H1 (cell line): ENCODE results near the gene BSG. TPM values are rescaled to one million over a fixed set of nuclear protein-coding genes. Genes with fewer than 3 reads are reported as not detected.

Source experiments
- CTCF ChIA-PET: fragments of 300-600 bp; sonication (Branson Sonifier 250); formaldehyde crosslinking; loops from one replicate; lab custom pipeline; 2021; ENCODE audit not compliant: partially characterized antibody; lab: Charles Lee
- POLR2A ChIA-PET: fragments of 300-600 bp; sonication (Branson Sonifier 250); formaldehyde crosslinking; loops from one replicate; lab custom pipeline; 2021; ENCODE audit warnings: inconsistent platforms; ENCODE audit not compliant: partially characterized antibody; lab: Charles Lee
- DNase-seq, 2 experiments: peaks; one replicate each; pipeline versions ENCODE4 v3.0.0 to v3.0.0-alpha.2; 2010 to 2022; ENCODE audit warnings: low spot score in 2 of 2, low read depth in 1 of 2, mixed read lengths in 1 of 2
- FAIRE-seq: peaks from 2 replicates; lab custom pipeline; 2011; peaks lifted over from hg19 to GRCh38; lab: Jason Lieb, UNC
- H2AFZ ChIP-seq: 2 replicates; pipeline ENCODE4 v1.8.1; 2012; ENCODE audit warnings: low read length, inconsistent platforms
- H2AK5ac ChIP-seq: 2 replicates; pipeline ENCODE4 v1.6.1; 2013; ENCODE audit warnings: low read depth, low read length
- H2BK120ac ChIP-seq: replicated peaks from 2 replicates; pipeline ENCODE3; 2013; ENCODE audit warnings: low read depth, low read length, inconsistent platforms
- H2BK12ac ChIP-seq: 2 replicates; pipeline ENCODE4 v1.6.1; 2013; ENCODE audit warnings: low read depth, low read length
- H2BK15ac ChIP-seq: 2 replicates; pipeline ENCODE4 v1.6.1; 2013; ENCODE audit warnings: low read length
- H2BK20ac ChIP-seq: 2 replicates; pipeline ENCODE4 v1.6.1; 2013; ENCODE audit warnings: low read length
- H2BK5ac ChIP-seq: 2 replicates; pipeline ENCODE4 v1.6.1; 2013; ENCODE audit warnings: low read depth, low read length
- H3K14ac ChIP-seq: 2 replicates; pipeline ENCODE4 v1.6.1; 2013; ENCODE audit warnings: inconsistent platforms; ENCODE audit not compliant: insufficient read length
- H3K18ac ChIP-seq: 2 replicates; pipeline ENCODE4 v1.6.1; 2013; ENCODE audit warnings: low read length; ENCODE audit errors: extremely low read depth
- H3K23ac ChIP-seq: 2 replicates; pipeline ENCODE4 v1.6.1; 2013; ENCODE audit warnings: inconsistent platforms; ENCODE audit not compliant: insufficient read length
- H3K23me2 ChIP-seq: 2 replicates; pipeline ENCODE4 v1.6.1; 2013; ENCODE audit warnings: low read depth, low read length
- H3K27ac ChIP-seq: 2 replicates; pipeline ENCODE4 v1.6.1; 2011; ENCODE audit warnings: low read depth, low read length, inconsistent platforms
- H3K27me3 ChIP-seq, 4 experiments: replicated peaks in 1 of 4; 1 replicate in 1 of 4; 2 replicates in 3 of 4; pipeline versions ENCODE4 v1.6.1 to v1.8.1; 2011 to 2013; ENCODE audit warnings: low read length in 3 of 4, mild to moderate bottlenecking in 3 of 4, inconsistent platforms in 2 of 4, mixed read lengths in 2 of 4, moderate library complexity in 1 of 4; ENCODE audit not compliant: control insufficient read depth in 3 of 4, insufficient read depth in 3 of 4; ENCODE audit errors: extremely low read depth in 1 of 4
- H3K36me3 ChIP-seq, 4 experiments: 2 replicates each; pipeline versions ENCODE4 v1.6.1 to v1.8.1; 2011 to 2013; ENCODE audit warnings: mild to moderate bottlenecking in 4 of 4, low read length in 3 of 4, moderate library complexity in 2 of 4, control low read depth in 1 of 4, inconsistent platforms in 1 of 4; ENCODE audit not compliant: insufficient read depth in 4 of 4, control insufficient read depth in 2 of 4
- H3K4ac ChIP-seq: replicated peaks from 2 replicates; pipeline ENCODE3; 2013; ENCODE audit warnings: low read length, low read depth, mixed read lengths, inconsistent platforms; ENCODE audit not compliant: insufficient read length
- H3K4me1 ChIP-seq, 4 experiments: replicated peaks in 1 of 4; 1 replicate in 1 of 4; 2 replicates in 3 of 4; pipeline versions ENCODE4 v1.6.1 to v1.8.1; 2011 to 2013; ENCODE audit warnings: low read length in 3 of 4, inconsistent platforms in 2 of 4, mixed read lengths in 1 of 4; ENCODE audit not compliant: insufficient read depth in 4 of 4, control insufficient read depth in 3 of 4
- H3K4me2 ChIP-seq, 2 experiments: 2 replicates each; pipeline versions ENCODE4 v1.6.1 to v1.8.1; 2011 to 2013; ENCODE audit warnings: low read depth in 2 of 2, low read length in 2 of 2, control low read depth in 1 of 2, inconsistent platforms in 1 of 2, mild to moderate bottlenecking in 1 of 2; ENCODE audit not compliant: insufficient read depth in 1 of 2
- H3K4me3 ChIP-seq, 4 experiments: fragments of 200-600, 300-600 bp in 1 of 4; sonication (generic), shearing (Covaris generic), sonication (Bioruptor Twin) in 1 of 4; 2 replicates each; pipeline versions ENCODE4 v1.5.1 to v1.8.1; 2011 to 2016; ENCODE audit warnings: low read length in 4 of 4, low read depth in 3 of 4, control low read depth in 2 of 4, inconsistent platforms in 2 of 4, mild to moderate bottlenecking in 2 of 4, mixed read lengths in 1 of 4, moderate library complexity in 1 of 4; ENCODE audit not compliant: insufficient read depth in 2 of 4; ENCODE audit errors: extremely low read depth in 1 of 4
- H3K56ac ChIP-seq: replicated peaks from 2 replicates; pipeline ENCODE3; 2013; ENCODE audit warnings: low read depth, mild to moderate bottlenecking, mixed read lengths, low read length, inconsistent platforms; ENCODE audit not compliant: insufficient read length
- H3K79me1 ChIP-seq: 2 replicates; pipeline ENCODE4 v1.6.1; 2013; ENCODE audit warnings: low read depth, low read length, control low read depth
- H3K79me2 ChIP-seq, 2 experiments: 2 replicates each; pipeline versions ENCODE4 v1.6.1 to v1.8.1; 2012 to 2013; ENCODE audit warnings: low read length in 2 of 2, mild to moderate bottlenecking in 2 of 2, inconsistent platforms in 1 of 2; ENCODE audit not compliant: insufficient read depth in 2 of 2, control insufficient read depth in 1 of 2
- H3K9ac ChIP-seq, 4 experiments: replicated peaks in 1 of 4; 1 replicate in 1 of 4; 2 replicates in 3 of 4; pipeline versions ENCODE4 v1.6.1 to v1.8.1; 2011 to 2013; ENCODE audit warnings: low read depth in 3 of 4, low read length in 3 of 4, control low read depth in 2 of 4, mild to moderate bottlenecking in 2 of 4, moderate library complexity in 2 of 4, inconsistent platforms in 1 of 4; ENCODE audit errors: extremely low read depth in 1 of 4
- H3K9me3 ChIP-seq, 2 experiments: 2 replicates each; pipeline versions ENCODE4 v1.6.1 to v1.8.1; 2012 to 2013; ENCODE audit warnings: mild to moderate bottlenecking in 2 of 2, moderate library complexity in 2 of 2, control low read depth in 1 of 2, inconsistent platforms in 1 of 2, low read depth in 1 of 2, low read length in 1 of 2, mixed read lengths in 1 of 2; ENCODE audit not compliant: insufficient read depth in 2 of 2
- H4K20me1 ChIP-seq, 2 experiments: replicated peaks in 1 of 2; 2 replicates each; pipeline versions ENCODE3 to v1.8.1; 2011 to 2013; ENCODE audit warnings: inconsistent platforms in 2 of 2, low read length in 2 of 2, mild to moderate bottlenecking in 1 of 2; ENCODE audit not compliant: insufficient read depth in 2 of 2, control insufficient read depth in 1 of 2
- H4K5ac ChIP-seq: 2 replicates; pipeline ENCODE4 v1.6.1; 2013; ENCODE audit warnings: low read length, low read depth, mixed read lengths, inconsistent platforms; ENCODE audit not compliant: insufficient read length
- H4K8ac ChIP-seq: 2 replicates; pipeline ENCODE4 v1.8.0; 2013; ENCODE audit warnings: mild to moderate bottlenecking, moderate library complexity, low read length, inconsistent platforms; ENCODE audit not compliant: insufficient read depth; ENCODE audit errors: extremely low read depth
- H4K91ac ChIP-seq: replicated peaks from 2 replicates; pipeline ENCODE3; 2013; ENCODE audit warnings: low read length, mixed read lengths, inconsistent platforms; ENCODE audit not compliant: insufficient read length
- BCL11A ChIP-seq, 2 experiments: IDR thresholded peaks; one replicate each; pipeline ENCODE4 v1.6.1; 2011; ENCODE audit warnings: low read depth in 2 of 2, low read length in 2 of 2, mild to moderate bottlenecking in 2 of 2
- KDM4A ChIP-seq: IDR thresholded peaks from one replicate; pipeline ENCODE4 v1.7.1; 2012; ENCODE audit warnings: low read depth, mild to moderate bottlenecking, moderate library complexity, low read length, inconsistent platforms; ENCODE audit not compliant: severe bottlenecking
- POLR2A ChIP-seq, 2 experiments: IDR thresholded peaks; 1 replicate in 1 of 2; 2 replicates in 1 of 2; pipeline ENCODE4 v1.6.1; 2011; ENCODE audit warnings: low read depth in 2 of 2, low read length in 2 of 2, mild to moderate bottlenecking in 2 of 2; ENCODE audit errors: control extremely low read depth in 1 of 2
- RXRA ChIP-seq: IDR thresholded peaks from 2 replicates; pipeline ENCODE4 v1.6.1; 2011; ENCODE audit warnings: low read depth, mild to moderate bottlenecking, low read length, moderate library complexity; ENCODE audit not compliant: insufficient read depth
- SIN3A ChIP-seq, 2 experiments: IDR thresholded peaks in 1 of 2; conservative IDR thresholded peaks in 1 of 2; 2 replicates each; pipeline ENCODE4 v1.6.1; 2011 to 2012; ENCODE audit warnings: low read length in 2 of 2, improper control_type of control experiment in 1 of 2, low read depth in 1 of 2, mild to moderate bottlenecking in 1 of 2
- TBP ChIP-seq: IDR thresholded peaks from 2 replicates; pipeline ENCODE4 v1.6.1; 2011; ENCODE audit warnings: low read depth, low read length, improper control_type of control experiment
- WGBS, 2 experiments: shearing (Covaris generic) in 1 of 2; methylation state at CpG; one replicate each; pipeline versions ENCODE4 v1.1.6 to v1.1.7; 2013 to 2015; ENCODE audit warnings: low lambda C conversion rate in 2 of 2, mixed read lengths in 2 of 2, inconsistent platforms in 1 of 2, low coverage in 1 of 2, missing lambda C conversion rate in 1 of 2; ENCODE audit not compliant: insufficient replicate concordance in 2 of 2, insufficient coverage in 1 of 2, insufficient read length in 1 of 2; ENCODE audit errors: extremely low coverage in 1 of 2, missing lambda C conversion rate in 1 of 2; 5-methylcytosine and 5-hydroxymethylcytosine counted together
- polyA plus RNA-seq, 7 experiments: library from polyadenylated mRNA; depleted of rRNA in 3 of 7; stranded (reverse) in 5 of 7; unstranded in 2 of 7; fragments of >200 nt in 5 of 7; fragments of 200-250 nt in 2 of 7; gene quantifications; 1 replicate in 5 of 7; 2 replicates in 1 of 7; 4 replicates in 1 of 7; pipeline versions ENCODE4 v1.2.1 to v1.2.3, GENCODE V29; 2011 to 2013; ENCODE audit warnings: missing spikeins in 2 of 7, mixed read lengths in 2 of 7
- total RNA-seq: library from RNA; stranded (reverse); fragmentation: NEBNext Ultra II Directional; extraction: Animal tissue kit (Norgen Biotek cat#: 25700); gene quantifications from 2 replicates; pipeline ENCODE4 v1.2.1, GENCODE V29; 2021

Gene BSG
- total and polyA plus RNA-seq, 2 of the 8 experiments (the other 6 are each of a cell fraction or from before 2014, with no cell fraction given), result 726 to 1,055 TPM

DNA sequence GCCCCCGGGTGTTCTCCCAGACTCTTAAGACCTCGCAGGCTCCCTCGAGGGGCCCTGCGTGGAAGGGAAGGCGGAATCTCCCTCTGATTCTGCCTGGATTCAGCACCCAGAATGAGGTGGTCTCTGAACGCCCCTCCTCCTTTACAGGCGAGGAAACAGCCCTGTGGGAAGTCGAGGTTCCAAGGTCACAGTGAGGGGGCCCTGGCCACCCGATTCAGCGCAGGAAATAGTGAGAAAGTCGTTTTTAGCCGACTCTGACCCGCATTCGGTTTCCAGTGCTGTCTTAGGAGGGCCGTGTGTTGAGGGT is 1.1 kb downstream of the BSG start:
- Histone ChIP-seq H2AFZ (no peak overlapping the region), H3K14ac (no peak overlapping the region), H2BK12ac (no peak overlapping the region; the same call in 1 of the 2 replicates)
- CTCF ChIA-PET, result interaction anchor here (4.7 kb wide), 1 partner anchor 12 kb away, joined by 51 read pairs; no protein-coding TSS in a partner anchor
- TF ChIP-seq TBP (no peak), KDM4A (no peak), BCL11A (IDR thresholded peaks at IDR 0.05; ENCODE audit: low read depth in 2 of 2, low read length in 2 of 2) (no peak), SIN3A (conservative IDR thresholded peaks at IDR 0.05 in 1 of 2, IDR thresholded peaks at IDR 0.05 in 1 of 2; ENCODE audit: low read depth in 1 of 2, low read length in 2 of 2) (0 out of 4 replicates have a peak, but pooled peaks of 1 of the 2 experiments have one; percentile 6), POLR2A (IDR thresholded peaks at IDR 0.05; ENCODE audit: control extremely low read depth in 1 of 2, low read depth in 2 of 2, low read length in 2 of 2) (0 out of 3 replicates have a peak, but pooled peaks of 1 of the 2 experiments have one; percentile 31), RXRA (no peak)
- TF ChIP-seq, all 59 proteins: peak for 2
- Histone ChIP-seq H3K4ac (peak overlapping the region; percentile 8), H3K79me2 (peaks cover 53 to 61% of the 10 kb centered on the region in 2 experiments), H3K56ac (peak overlapping the region; percentile 1), H3K23ac (no peak overlapping the region), H2BK120ac (no peak overlapping the region), H3K36me3 (peaks cover 0 to 11% (median 2%) of the 10 kb centered on the region in 4 experiments; a peak in 1 of 8 replicates), H3K79me1 (peaks cover 8% of the 10 kb centered on the region), H3K9me3 (peaks cover 0 to 5% of the 10 kb centered on the region in 2 experiments; a peak in 1 of 4 replicates), H3K27ac (peak overlapping the region; percentile 81), H2BK5ac (peak overlapping the region; percentile 78; the same call in 1 of the 2 replicates), H4K91ac (peak overlapping the region; percentile 32), H3K23me2 (peaks cover 11% of the 10 kb centered on the region; the same call in 1 of the 2 replicates), H3K4me1 (peaks cover 0 to 21% (median 11%) of the 10 kb centered on the region in 4 experiments; a peak in 5 of 7 replicates), H3K9ac (peak overlapping the region in 3 of 4 experiments; percentile 76 to 92 (median 92); a peak in 6 of 7 replicates), H4K8ac (peak overlapping the region; percentile 97; the same call in 1 of the 2 replicates), H2AK5ac (no peak overlapping the region), H3K18ac (peak overlapping the region; percentile 5), H2BK15ac (no peak overlapping the region), H2BK20ac (no peak overlapping the region), H3K4me3 (peak overlapping the region; percentile 93 to 97 (median 94)), H3K4me2 (peak overlapping the region; percentile 96 to 99), H3K27me3 (peaks cover 0 to 3% (median 0%) of the 10 kb centered on the region in 4 experiments; a peak in 1 of 7 replicates), H4K20me1 (peaks cover 24 to 32% of the 10 kb centered on the region in 2 experiments), H4K5ac (no peak overlapping the region)
- DNase-seq (no peak), FAIRE-seq (no peak)
- POLR2A ChIA-PET, result interaction anchor here (2.4 to 4.8 kb wide), 2 partner anchors 13 kb away, joined by 8 to 78 read pairs; no protein-coding TSS in a partner anchor
- 12% methylated on average over 15 of the region's 15 CpGs; no CpG with 5 or more reads in 1 of the 2 experiments for WGBS, 2 experiments
